Measurements from ENCODE around the gene SLC26A4. TPM values are rescaled to one million over a fixed set of nuclear protein-coding genes. Genes with fewer than 3 reads are reported as not detected.

SLC26A4 gene
- total RNA-seq, 1 experiment from 2014 or later = 0.84 TPM

- DNase-seq (ENCODE audit: low read depth) = peak; percentile 78
These were observed 962 bp upstream of the SLC26A4 start for GRCh38 chr7:107659666-107660065.

- peak; percentile 67 for DNase-seq (ENCODE audit: low read depth)
These were observed 645 bp downstream of the SLC26A4 start for GRCh38 chr7:107661081-107661864.

DNA sequence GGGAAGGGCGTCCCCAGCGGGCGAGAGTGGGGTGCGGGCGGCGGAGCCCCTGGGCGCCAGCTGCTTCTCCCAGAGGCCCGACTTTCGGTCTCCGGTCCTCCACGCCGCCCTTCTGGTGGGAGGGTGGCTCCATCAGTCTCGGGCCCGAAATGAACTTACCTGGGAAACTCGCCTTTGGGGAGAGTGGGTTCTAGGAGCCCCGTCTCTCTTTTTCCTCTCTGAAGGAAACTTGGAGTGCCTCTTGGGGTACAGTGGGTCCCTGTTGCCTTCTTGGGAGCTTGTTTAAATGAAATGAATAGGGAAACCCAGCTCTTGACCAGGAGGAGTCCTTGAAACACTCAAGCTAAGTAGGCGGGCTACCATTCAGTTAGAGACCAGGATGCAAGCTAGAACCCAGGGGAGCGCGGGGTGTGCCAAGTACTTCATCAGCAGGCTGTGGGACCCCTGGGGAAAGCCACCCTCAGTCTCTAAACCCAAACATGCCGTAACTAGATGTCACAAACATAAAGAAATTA lies 1.3 kb downstream of the SLC26A4 start:
- no peak for DNase-seq (ENCODE audit: low read depth)

DNA sequence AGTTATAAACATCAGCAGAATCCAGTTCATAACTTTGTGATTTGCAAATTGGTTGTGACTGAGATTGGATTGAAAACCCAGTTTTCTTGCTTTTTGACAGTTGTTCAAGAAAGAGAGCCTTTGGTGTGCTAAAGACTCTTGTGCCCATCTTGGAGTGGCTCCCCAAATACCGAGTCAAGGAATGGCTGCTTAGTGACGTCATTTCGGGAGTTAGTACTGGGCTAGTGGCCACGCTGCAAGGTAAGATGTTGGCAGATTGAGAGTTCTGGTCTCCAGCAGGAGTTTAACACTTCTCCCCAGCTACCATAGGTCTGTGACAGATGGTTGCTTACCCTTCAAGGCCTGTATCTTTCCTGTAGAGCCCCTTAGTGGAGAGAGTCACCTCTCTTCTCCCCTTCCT lies 2.6 kb downstream of the SLC26A4 start:
- no peak for DNase-seq (ENCODE audit: low read depth)

GRCh38 chr7:107666790-107667189 lies 6.2 kb downstream of the SLC26A4 start:
- no peak for DNase-seq (ENCODE audit: low read depth)

DNA sequence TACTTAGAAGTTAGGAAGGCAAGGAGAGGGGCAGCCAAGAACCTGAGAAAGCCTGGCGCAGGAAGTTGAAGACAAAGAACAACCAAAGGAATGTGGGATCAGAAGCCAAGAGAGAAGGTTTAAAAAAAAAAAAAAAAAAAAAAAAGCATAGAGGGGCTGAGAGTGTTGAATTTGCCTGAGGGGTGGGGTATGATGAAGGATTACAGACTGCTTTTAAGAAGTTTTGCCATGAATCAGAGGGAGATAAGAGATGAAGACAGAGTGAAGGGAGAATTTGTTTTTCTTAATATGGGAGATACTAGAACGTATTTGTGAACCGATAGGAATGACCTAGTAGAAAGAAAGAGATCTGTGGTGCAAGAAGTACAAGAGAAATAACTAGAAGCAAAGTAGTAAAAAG lies 6.7 kb downstream of the SLC26A4 start:
- no peak for DNase-seq (ENCODE audit: low read depth)

- no peak for DNase-seq (ENCODE audit: low read depth)
These were observed 7.7 kb downstream of the SLC26A4 start for GRCh38 chr7:107668296-107668695.

DNA sequence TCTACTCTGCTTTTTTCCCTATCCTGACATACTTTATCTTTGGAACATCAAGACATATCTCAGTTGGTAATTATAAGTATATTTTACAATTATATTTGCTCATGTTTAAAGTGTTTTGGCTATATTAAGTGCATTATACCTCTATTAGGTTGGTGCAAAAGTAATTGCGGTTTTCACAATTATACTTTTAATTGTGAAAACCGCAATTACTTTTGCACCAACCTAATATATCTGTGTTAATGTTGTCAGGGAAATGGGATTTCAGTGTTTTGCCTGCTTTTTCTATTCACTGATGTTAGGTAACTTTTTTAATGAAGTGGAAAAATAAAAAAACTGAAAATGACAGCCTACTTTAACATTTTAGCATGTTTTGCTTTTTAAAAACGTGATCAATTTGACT lies 11.6 kb downstream of the SLC26A4 start:
- no peak for DNase-seq (ENCODE audit: low read depth)

GRCh38 chr7:107676249-107676648 lies 15.6 kb downstream of the SLC26A4 start:
- no peak for DNase-seq (ENCODE audit: low read depth)

DNA sequence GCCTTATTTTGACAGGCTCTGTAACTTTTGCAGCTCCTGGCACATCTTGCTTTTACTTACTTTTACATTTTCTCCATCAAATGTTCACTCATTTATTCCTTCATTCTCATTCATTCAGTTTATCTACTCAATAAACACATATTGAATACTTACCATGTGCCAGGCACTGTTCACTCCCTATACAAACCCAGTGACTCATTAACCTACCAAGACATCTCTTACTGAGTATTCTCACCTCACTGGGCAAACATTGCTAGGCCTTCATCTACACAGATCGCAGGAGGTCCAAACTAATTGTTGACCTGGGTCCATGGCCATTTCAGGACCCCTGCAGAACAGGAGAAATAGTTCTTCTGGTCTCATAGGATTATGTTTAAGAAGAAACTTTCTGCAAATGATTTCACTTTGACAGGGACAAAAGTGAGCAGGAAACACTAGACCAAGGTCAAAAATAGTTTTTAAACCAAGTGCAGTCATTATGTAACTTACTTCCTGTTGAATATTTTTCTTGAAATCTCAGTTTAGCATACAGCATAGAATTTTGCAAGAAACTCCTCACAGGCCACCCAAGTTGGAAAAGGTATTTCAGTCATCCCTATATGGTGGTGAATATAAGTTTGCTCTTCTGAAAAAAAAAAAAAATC lies 17.6 kb downstream of the SLC26A4 start:
- DNase-seq (ENCODE audit: low read depth) = no peak

DNA sequence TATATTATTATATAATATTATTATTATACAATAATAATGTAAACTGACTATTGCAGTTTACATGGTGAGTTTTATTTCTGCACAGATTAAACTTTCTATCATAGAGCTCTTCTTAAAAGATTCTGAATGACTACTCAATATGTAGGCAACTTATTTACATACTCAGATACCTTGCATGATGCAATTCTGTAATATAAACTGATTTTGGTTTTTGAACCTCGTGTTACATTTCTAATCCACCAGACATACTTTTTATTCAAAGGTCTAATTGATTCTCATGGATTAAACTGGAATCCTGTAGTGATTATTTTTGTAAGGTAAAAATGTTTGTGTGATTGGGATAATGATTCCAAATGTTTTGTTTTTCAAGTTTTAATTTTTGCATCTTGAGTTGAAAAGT lies 19.9 kb downstream of the SLC26A4 start:
- DNase-seq (ENCODE audit: low read depth) = no peak

DNA sequence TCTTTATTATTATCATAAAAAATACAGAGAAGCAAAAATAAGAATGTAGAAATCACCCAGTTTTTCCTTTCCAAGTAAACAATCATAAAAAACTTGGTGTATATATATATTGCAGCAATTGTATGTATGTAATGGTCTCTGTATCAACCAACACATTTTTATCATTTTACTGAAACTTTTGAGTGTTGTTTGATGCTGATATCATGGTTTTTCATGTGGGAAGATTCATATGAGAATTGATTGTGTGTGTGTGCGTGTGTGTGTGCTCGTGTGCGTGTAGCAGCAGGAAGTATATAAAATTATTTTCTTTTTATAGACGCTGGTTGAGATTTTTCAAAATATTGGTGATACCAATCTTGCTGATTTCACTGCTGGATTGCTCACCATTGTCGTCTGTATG lies 22.3 kb downstream of the SLC26A4 start:
- no peak for DNase-seq (ENCODE audit: low read depth)

DNA sequence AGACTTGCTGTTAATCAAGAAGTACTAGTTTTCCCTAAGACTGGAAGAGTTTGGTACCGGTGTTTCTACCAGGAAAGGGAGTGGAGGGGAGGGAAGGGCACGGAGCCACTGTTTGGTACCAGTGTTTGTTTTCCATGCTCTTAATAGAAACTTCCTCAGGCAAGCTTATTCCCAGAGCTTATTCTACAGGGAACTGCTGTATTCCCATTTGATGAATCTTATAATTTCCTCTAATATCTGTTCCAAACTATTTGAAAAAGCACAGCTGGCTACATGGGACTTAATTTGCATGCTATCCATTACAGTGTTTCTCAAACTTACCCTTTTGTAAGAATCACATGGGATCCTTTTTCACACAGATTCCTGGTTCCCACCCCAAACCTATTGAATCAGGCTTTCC lies 23.7 kb downstream of the SLC26A4 start:
- DNase-seq (ENCODE audit: low read depth) = no peak

- DNase-seq (ENCODE audit: low read depth) = no peak
These were observed 24.4 kb downstream of the SLC26A4 start for GRCh38 chr7:107684947-107685463.

DNA sequence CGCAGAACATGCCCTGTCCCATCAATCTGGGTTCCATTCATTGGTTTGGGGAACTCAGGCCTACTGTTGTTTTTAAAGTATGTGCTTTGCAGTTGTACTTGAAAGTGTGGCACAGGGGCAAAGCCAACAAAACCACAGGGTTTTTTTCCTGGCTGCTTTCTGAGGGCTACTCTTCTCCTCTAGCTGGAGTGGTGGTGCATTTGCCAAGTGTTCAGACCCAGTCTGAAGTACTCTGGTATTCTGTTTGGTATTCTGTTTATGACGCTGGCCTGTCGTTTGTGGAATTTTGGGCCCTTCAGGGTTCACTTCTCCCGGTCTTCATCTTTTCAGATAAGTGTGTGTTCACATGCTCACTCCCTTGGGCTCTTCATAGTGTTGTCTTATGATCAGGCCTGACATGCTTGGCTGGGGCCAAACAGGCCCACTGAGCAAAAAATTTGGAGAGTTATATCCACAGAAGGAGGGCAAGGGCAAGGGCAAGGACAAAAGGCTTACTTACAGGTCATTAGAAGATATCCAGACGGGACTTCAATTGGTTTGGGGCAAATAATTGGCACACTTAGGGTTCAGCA lies 26.3 kb downstream of the SLC26A4 start:
- no peak for DNase-seq (ENCODE audit: low read depth)

GRCh38 chr7:107687656-107688055 lies 27.0 kb downstream of the SLC26A4 start:
- peak; percentile 82 for DNase-seq (ENCODE audit: low read depth)

DNA sequence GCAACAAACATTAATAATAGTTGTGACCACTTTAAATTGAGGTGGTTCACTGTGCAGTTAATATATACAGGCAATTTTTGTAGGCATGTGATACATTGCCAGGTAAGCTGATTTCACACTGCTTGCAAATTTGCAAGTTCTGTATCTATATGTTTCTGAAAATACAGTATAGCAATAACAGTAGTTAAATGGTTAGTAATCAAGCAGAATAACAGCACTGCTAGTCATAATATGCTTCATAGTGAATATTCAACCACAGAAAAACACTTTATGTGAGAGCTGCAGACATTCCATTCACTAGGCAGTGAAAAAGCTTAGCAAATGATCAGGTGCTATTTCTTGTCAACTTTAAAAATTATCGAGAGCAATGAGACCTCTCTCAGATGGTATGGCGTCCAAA lies 28.9 kb downstream of the SLC26A4 start:
- no peak for DNase-seq (ENCODE audit: low read depth)

DNA sequence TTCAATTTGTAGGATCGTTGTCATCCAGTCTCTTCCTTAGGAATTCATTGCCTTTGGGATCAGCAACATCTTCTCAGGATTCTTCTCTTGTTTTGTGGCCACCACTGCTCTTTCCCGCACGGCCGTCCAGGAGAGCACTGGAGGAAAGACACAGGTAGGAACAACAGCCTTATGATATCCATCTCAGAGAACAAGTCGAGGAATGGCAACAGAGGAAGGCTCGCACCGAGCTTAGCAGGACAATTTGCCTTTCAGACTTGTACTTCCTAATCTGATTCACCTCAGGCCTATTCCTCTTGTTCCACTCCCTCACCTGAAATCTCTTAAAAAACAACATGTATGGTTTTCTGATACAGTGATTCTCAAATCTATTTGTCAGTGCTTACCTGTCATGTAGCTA lies 29.5 kb downstream of the SLC26A4 start:
- DNase-seq (ENCODE audit: low read depth) = no peak

DNA sequence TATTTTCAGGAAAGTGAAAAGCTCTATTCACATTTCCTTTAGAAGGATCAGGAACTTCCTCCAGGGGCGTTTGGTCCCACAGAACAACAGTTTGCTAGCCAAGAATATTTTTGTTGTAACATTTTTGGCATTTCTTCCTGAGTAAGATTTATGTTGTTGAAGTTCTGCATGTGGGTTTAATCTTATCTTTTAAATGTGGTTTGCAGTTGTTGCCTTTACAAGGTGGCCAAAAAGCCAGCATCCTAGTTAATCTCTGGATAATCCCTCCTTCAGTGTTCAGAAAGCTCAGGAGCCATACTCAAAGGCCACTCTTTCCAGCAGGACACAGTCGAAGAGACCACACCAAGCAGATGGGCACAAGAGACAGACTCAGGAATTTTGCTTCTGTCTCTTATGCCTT lies 30.0 kb downstream of the SLC26A4 start:
- peak; percentile 69 for DNase-seq (ENCODE audit: low read depth)

- peak; percentile 62 for DNase-seq (ENCODE audit: low read depth)
These were observed 31.1 kb downstream of the SLC26A4 start for GRCh38 chr7:107691716-107692115.

- DNase-seq (ENCODE audit: low read depth) = peak; percentile 48
These were observed 31.9 kb downstream of the SLC26A4 start for GRCh38 chr7:107692501-107692900.

DNA sequence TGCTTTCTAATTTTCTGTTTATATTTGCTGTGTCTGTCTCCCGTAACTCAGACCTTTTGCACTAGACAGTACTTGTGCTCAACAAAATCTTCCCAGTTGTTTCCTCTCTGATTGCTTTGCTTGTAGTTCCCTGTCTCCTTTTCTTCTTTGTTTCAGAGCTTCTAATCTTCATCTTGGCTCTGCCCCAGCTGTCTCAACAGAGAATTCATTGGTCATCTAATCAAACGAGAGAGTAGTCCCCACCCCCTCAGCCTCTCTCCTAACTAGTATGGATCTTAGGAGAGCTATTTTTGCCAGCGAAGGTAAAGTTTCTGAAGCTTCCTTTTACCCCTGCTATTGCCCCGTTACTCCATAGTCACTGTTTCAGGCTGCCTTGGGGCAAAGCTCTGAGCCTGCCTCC lies 32.8 kb downstream of the SLC26A4 start:
- no peak for DNase-seq (ENCODE audit: low read depth)

DNA sequence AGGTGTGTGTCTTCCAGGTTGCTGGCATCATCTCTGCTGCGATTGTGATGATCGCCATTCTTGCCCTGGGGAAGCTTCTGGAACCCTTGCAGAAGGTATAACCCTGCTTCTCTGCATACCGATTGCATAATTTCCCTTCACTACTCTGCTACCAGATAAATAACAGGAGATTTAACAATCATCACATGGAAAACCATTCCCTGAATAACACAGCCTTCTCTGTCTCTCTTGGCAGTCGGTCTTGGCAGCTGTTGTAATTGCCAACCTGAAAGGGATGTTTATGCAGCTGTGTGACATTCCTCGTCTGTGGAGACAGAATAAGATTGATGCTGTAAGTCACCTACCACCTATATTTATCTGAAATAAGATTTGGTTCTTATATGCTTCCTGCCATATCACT lies 33.8 kb downstream of the SLC26A4 start:
- no peak for DNase-seq (ENCODE audit: low read depth)

Measured in M059J (cell line).